ENCODE data around the gene ANKK1.

Gene ANKK1

DNA sequence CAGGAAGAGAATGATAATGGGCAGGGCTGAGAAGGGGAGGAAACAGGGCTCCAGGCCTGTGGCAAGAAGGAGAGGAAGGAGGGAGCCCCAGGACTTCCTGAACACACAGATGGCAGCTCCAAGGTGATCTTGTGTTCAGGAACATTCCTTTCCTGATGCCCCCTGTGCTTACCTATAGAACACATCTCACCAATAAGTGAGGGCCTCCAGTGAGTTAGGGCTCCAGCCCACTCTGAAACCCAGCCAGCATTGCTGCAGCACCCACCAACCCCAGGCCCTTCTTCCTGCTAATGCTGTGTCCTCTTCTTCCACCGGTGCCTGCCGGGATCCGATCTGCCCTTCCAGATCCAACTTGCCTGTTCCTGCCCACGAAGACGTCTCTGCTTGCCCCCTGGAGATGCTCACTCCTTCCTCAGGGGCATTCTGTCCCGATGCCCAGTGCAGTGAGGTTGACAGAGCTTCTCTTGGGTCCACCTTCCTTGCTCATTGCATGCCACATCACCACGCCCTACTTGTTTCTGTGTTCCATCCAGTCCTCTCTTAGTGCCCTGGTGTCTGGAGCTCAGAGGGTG, 17.4 kb downstream of the ANKK1 start:
- no peaks in the 10 kb centered on the region for H3K4me1 Mint-ChIP-seq
- H3K27me3 Mint-ChIP-seq: peaks cover 7% of the 10 kb centered on the region
- ATAC-seq (replicated peaks; ENCODE audit: extremely low read depth, poor library complexity, severe bottlenecking) (no peak), DNase-seq (ENCODE audit: low spot score in 2 of 2) (no peak)
- H3K9me3 Mint-ChIP-seq: no peaks in the 10 kb centered on the region
- H3K4me3 Mint-ChIP-seq: no peak overlapping the region
- no peaks in the 10 kb centered on the region for H3K36me3 Mint-ChIP-seq (ENCODE audit: insufficient read depth)
- no peak overlapping the region for H3K27ac Mint-ChIP-seq (ENCODE audit: low read depth)

DNA sequence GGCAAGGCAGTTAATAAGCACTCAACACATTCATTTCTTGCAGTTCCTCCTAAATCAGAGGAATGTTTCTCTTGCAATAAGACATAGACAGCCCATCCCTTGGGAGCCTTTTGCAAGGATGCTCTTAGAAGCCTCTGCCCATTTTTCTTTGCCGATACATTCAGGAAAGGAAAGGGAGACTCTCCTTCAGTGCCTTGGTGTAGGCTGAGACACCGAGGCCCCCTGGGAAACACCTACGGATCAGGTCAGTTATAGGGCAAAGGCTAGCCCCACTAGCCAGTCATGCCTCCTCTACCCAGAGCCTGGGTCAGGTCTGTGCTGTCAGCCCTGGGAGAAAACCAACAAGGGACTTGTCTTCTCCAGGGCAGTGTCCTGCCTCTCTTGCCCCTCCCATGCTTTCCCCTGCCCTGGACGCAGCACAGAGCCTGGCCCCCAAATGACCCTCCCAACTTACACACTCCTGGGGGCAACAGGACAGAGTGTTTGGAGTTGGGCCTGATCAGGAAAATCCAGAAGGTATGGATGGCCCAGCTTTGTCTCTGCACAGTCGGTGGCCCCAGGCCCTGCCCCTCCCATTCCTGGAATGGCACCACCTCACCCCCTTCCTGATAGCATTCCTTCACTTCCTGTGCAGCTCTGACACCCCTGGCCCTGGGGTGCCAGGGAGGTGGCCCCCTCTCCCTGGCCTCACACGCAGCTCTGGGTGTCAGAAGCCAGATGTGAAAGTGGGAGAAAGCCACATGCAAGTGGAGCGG, 18.3 kb downstream of the ANKK1 start:
- H3K27me3 Mint-ChIP-seq: peaks cover 7% of the 10 kb centered on the region
- H3K9me3 Mint-ChIP-seq: no peaks in the 10 kb centered on the region
- H3K36me3 Mint-ChIP-seq (ENCODE audit: insufficient read depth): no peaks in the 10 kb centered on the region
- no peaks in the 10 kb centered on the region for H3K4me1 Mint-ChIP-seq
- ATAC-seq (replicated peaks; ENCODE audit: extremely low read depth, poor library complexity, severe bottlenecking): no peak
- H3K27ac Mint-ChIP-seq (ENCODE audit: low read depth): no peak overlapping the region
- H3K4me3 Mint-ChIP-seq: no peak overlapping the region
- no peak for DNase-seq (ENCODE audit: low spot score in 2 of 2)

DNA sequence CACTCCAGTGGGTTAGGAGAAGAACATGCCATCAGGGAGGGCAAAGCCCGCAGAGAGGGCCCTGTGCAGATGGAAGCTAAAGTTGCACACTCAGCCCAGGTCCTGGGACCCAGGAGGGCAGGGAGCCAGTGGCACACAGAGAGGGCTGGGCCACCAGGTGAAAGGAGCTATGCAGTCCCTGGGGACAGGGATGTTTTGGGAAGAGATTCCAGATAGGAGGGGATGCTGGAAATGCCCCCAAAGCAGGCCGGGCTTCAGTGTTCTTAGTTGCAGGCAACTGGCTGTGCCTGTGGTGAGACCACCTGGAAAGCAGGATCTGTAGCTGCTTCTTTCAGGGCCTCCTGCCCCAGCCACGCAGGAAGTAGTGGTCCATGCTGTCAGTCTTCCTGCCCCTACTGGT, 19.6 kb downstream of the ANKK1 start:
- H3K4me1 Mint-ChIP-seq: no peaks in the 10 kb centered on the region
- no peak for DNase-seq (ENCODE audit: low spot score in 2 of 2)
- no peaks in the 10 kb centered on the region for H3K36me3 Mint-ChIP-seq (ENCODE audit: insufficient read depth)
- no peak for ATAC-seq (replicated peaks; ENCODE audit: extremely low read depth, poor library complexity, severe bottlenecking)
- H3K4me3 Mint-ChIP-seq: no peak overlapping the region
- no peak overlapping the region for H3K27ac Mint-ChIP-seq (ENCODE audit: low read depth)
- H3K27me3 Mint-ChIP-seq: peaks cover 7% of the 10 kb centered on the region
- no peaks in the 10 kb centered on the region for H3K9me3 Mint-ChIP-seq

DNA sequence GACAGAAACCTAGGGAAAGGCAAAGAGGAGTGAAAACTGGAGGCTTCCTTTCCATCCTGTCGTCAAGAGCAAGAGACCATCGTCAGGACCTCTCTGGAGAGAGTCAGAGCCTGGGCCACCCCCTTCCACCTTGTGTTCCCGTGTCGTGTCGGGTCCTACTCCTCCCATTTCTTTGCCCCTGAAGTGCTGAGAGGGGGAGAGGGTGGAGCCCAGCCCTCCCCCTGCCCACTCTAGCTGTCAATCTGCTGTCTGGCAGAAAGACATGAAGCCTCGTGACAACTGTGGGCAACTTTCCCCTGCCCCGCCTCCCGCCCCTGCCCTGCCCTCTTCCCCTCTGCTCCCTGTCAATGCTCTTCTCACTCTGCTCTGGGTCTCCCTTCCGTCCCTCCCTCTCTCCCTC, 20.6 kb downstream of the ANKK1 start:
- Mint-ChIP-seq H3K9me3 (no peaks in the 10 kb centered on the region), H3K27ac (ENCODE audit: low read depth) (no peak overlapping the region), H3K4me3 (no peak overlapping the region), H3K36me3 (ENCODE audit: insufficient read depth) (no peaks in the 10 kb centered on the region), H3K27me3 (peaks cover 7% of the 10 kb centered on the region), H3K4me1 (no peaks in the 10 kb centered on the region)
- ATAC-seq (replicated peaks; ENCODE audit: extremely low read depth, poor library complexity, severe bottlenecking): no peak
- DNase-seq (ENCODE audit: low spot score in 2 of 2): no peak

DNA sequence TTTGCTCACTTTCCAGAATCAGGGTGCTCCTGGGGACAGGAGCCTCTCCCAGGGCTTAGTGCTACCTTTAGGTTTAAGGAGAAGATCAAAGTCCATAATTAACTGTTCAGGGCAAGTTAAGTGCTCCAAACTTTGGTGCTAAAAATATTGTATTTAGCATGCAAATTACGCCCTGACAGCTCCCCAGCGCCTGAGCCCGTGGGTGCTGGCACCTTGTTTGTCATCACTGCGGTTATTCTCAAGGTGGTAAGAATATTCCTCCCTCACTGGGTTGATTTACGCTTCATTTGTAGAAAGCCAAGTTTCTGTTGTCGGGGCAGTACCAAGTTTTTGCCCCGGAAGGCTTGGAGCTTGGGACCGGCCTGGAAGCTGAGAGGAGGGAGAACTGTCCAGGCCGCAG, 21.3 kb downstream of the ANKK1 start:
- Mint-ChIP-seq H3K4me3 (no peak overlapping the region), H3K27me3 (peaks cover 7% of the 10 kb centered on the region), H3K27ac (ENCODE audit: low read depth) (no peak overlapping the region), H3K36me3 (ENCODE audit: insufficient read depth) (no peaks in the 10 kb centered on the region), H3K4me1 (no peaks in the 10 kb centered on the region), H3K9me3 (no peaks in the 10 kb centered on the region)
- ATAC-seq (replicated peaks; ENCODE audit: extremely low read depth, poor library complexity, severe bottlenecking) (no peak), DNase-seq (ENCODE audit: low spot score in 2 of 2) (no peak)

GRCh38 chr11:113409526-113409925, 21.9 kb downstream of the ANKK1 start:
- no peaks in the 10 kb centered on the region for H3K36me3 Mint-ChIP-seq (ENCODE audit: insufficient read depth)
- no peaks in the 10 kb centered on the region for H3K4me1 Mint-ChIP-seq
- DNase-seq (ENCODE audit: low spot score in 2 of 2) (no peak), ATAC-seq (replicated peaks; ENCODE audit: extremely low read depth, poor library complexity, severe bottlenecking) (no peak)
- peaks cover 7% of the 10 kb centered on the region for H3K27me3 Mint-ChIP-seq
- no peaks in the 10 kb centered on the region for H3K9me3 Mint-ChIP-seq
- no peak overlapping the region for H3K27ac Mint-ChIP-seq (ENCODE audit: low read depth)
- H3K4me3 Mint-ChIP-seq: no peak overlapping the region

GRCh38 chr11:113410414-113411135, 23.0 kb downstream of the ANKK1 start:
- Mint-ChIP-seq H3K27ac (ENCODE audit: low read depth) (no peak overlapping the region), H3K36me3 (ENCODE audit: insufficient read depth) (no peaks in the 10 kb centered on the region), H3K9me3 (no peaks in the 10 kb centered on the region), H3K4me1 (no peaks in the 10 kb centered on the region), H3K4me3 (no peak overlapping the region), H3K27me3 (peaks cover 7% of the 10 kb centered on the region)
- ATAC-seq (replicated peaks; ENCODE audit: extremely low read depth, poor library complexity, severe bottlenecking): no peak
- no peak for DNase-seq (ENCODE audit: low spot score in 2 of 2)

GRCh38 chr11:113411536-113411935, 24.0 kb downstream of the ANKK1 start:
- no peak for ATAC-seq (replicated peaks; ENCODE audit: extremely low read depth, poor library complexity, severe bottlenecking)
- Mint-ChIP-seq H3K36me3 (ENCODE audit: insufficient read depth) (no peaks in the 10 kb centered on the region), H3K27me3 (peaks cover 6% of the 10 kb centered on the region), H3K4me1 (no peaks in the 10 kb centered on the region), H3K27ac (ENCODE audit: low read depth) (no peak overlapping the region), H3K9me3 (no peaks in the 10 kb centered on the region), H3K4me3 (no peak overlapping the region)
- no peak for DNase-seq (ENCODE audit: low spot score in 2 of 2)

DNA sequence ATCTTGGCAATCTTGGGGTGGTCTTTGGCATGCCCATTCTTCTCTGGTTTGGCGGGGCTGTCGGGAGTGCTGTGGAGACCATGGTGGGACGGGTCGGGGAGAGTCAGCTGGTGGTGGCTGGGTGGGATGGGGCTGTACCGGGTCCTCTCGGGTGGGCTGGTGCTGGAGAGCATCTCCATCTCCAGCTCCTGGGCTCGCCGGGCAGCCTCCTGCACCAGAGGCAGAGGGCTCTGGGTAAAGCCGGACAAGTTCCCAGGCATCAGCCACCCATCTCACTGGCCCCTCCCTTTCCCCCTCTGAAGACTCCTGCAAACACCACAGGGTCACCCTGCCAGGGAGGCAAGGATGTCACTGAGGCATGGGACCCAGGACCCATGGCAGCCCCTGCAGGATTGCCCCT, 25.1 kb downstream of the ANKK1 start:
- H3K36me3 Mint-ChIP-seq (ENCODE audit: insufficient read depth): peaks cover 2% of the 10 kb centered on the region
- no peak overlapping the region for H3K27ac Mint-ChIP-seq (ENCODE audit: low read depth)
- H3K4me3 Mint-ChIP-seq: no peak overlapping the region
- ATAC-seq (replicated peaks; ENCODE audit: extremely low read depth, poor library complexity, severe bottlenecking) (no peak), DNase-seq (ENCODE audit: low spot score in 2 of 2) (no peak)
- H3K4me1 Mint-ChIP-seq: no peaks in the 10 kb centered on the region
- no peaks in the 10 kb centered on the region for H3K27me3 Mint-ChIP-seq
- no peaks in the 10 kb centered on the region for H3K9me3 Mint-ChIP-seq

DNA sequence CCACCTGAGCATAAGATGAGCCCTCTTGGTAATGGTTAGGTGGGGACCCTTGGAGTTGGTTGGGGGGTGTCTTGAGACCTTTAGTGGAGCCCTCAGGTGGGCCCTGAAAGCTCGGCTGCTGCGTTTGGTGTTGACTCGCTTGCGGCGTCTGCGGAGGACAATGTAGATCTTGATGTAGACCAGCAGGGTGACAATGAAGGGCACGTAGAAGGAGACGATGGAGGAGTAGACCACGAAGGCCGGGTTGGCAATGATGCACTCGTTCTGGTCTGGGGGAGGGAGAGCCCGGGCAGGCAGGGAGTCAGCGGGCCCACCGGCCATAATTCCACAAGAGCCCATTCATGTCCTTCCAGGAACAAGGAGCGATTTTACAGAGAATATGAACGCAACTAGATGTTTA, 27.8 kb downstream of the ANKK1 start:
- DNase-seq (ENCODE audit: low spot score in 2 of 2) (no peak), ATAC-seq (replicated peaks; ENCODE audit: extremely low read depth, poor library complexity, severe bottlenecking) (no peak)
- Mint-ChIP-seq H3K9me3 (no peaks in the 10 kb centered on the region), H3K27ac (ENCODE audit: low read depth) (no peak overlapping the region), H3K4me1 (no peaks in the 10 kb centered on the region), H3K4me3 (no peak overlapping the region), H3K36me3 (ENCODE audit: insufficient read depth) (peaks cover 2% of the 10 kb centered on the region), H3K27me3 (peaks cover 6% of the 10 kb centered on the region)

DNA sequence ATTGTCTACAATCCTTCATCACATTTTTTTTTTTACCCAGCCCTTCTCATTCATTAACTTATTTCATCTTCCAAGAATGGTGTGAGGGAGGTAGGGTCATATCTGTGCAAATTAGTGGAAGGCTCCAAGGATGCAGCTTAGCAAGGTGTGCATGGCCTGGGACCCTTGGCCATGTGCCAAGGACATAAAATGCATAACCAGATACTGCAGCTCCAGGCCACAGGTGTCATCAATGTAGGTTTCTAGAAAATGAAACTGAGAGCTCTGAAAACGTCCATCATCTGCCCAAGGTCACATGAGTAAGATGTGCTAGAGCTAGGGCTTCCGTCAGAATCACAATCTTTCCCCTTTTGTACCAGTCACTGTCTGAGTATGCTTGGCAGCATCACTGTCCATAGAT, 29.8 kb downstream of the ANKK1 start:
- H3K27me3 Mint-ChIP-seq: peaks cover 8% of the 10 kb centered on the region
- no peak for DNase-seq (ENCODE audit: low spot score in 2 of 2)
- no peak for ATAC-seq (replicated peaks; ENCODE audit: extremely low read depth, poor library complexity, severe bottlenecking)
- peaks cover 2% of the 10 kb centered on the region for H3K36me3 Mint-ChIP-seq (ENCODE audit: insufficient read depth)
- no peak overlapping the region for H3K27ac Mint-ChIP-seq (ENCODE audit: low read depth)
- no peak overlapping the region for H3K4me3 Mint-ChIP-seq
- no peaks in the 10 kb centered on the region for H3K4me1 Mint-ChIP-seq
- no peaks in the 10 kb centered on the region for H3K9me3 Mint-ChIP-seq

DNA sequence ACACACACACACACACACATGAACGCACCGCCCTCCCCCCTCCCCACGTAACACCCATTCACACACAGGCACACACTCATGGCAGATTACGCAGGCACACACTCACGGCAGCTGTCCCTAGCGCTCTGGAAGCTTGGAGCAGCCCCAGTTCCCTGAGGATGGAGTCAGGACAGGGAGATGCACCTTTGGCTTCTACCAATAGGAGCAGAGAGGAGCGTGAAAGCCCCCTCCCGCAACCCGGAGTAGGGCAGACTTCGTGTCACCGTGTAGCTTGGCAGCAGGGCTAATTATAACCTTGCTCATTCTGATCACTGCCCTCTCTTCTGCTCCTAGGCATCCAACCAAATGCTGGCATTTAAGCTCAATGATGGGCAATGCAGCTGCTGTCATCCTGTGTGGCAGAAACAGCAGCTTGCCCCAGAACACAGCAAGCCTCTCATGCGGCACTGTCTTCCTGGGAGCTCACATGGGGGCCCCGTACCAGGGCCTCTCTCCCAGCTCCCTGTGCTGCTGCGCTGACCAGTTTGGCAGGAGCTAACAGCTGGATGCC, 31.9 kb downstream of the ANKK1 start:
- Mint-ChIP-seq H3K9me3 (no peaks in the 10 kb centered on the region), H3K27ac (ENCODE audit: low read depth) (no peak overlapping the region), H3K4me1 (no peaks in the 10 kb centered on the region), H3K4me3 (no peak overlapping the region), H3K36me3 (ENCODE audit: insufficient read depth) (peaks cover 2% of the 10 kb centered on the region), H3K27me3 (peaks cover 8% of the 10 kb centered on the region)
- ATAC-seq (replicated peaks; ENCODE audit: extremely low read depth, poor library complexity, severe bottlenecking): no peak
- DNase-seq (ENCODE audit: low spot score in 2 of 2): no peak

DNA sequence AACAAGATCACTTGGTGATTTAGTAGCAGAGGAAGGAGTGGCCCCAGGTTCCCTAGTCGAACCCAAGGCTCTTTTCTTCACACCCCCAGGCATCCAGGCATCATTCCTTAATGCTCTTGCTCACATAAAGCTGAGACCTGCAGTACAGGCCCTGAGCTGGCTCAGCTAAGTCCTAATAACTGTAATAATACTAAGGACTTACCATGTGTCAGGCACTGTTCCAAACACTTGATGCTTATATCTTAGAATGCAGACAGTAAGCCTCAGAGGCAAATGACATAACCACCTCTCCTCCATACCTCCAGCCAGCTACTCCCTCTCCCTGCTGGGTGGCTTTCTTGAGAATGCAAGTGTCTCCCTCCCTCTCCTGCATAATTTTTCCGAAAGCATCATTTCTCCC, 33.2 kb downstream of the ANKK1 start:
- ATAC-seq (replicated peaks; ENCODE audit: extremely low read depth, poor library complexity, severe bottlenecking): no peak

More for the DNA sequence above, 33.2 kb downstream of the ANKK1 start:
- Mint-ChIP-seq H3K4me1 (no peaks in the 10 kb centered on the region), H3K36me3 (ENCODE audit: insufficient read depth) (peaks cover 2% of the 10 kb centered on the region), H3K4me3 (no peak overlapping the region), H3K9me3 (no peaks in the 10 kb centered on the region), H3K27me3 (peaks cover 8% of the 10 kb centered on the region), H3K27ac (ENCODE audit: low read depth) (no peak overlapping the region)
- DNase-seq (ENCODE audit: low spot score in 2 of 2): no peak
